Chondrocyte (in vitro differentiated cells): ENCODE data around the gene DNAH1. TPM values are rescaled to one million over a fixed set of nuclear protein-coding genes. Genes with fewer than 3 reads are reported as not detected.

Source experiments
- DNase-seq: peaks from one replicate; pipeline ENCODE4 v3.0.0; 2021; ENCODE audit warnings: mixed read lengths, low spot score
- H3K27ac Mint-ChIP-seq: one replicate; pipeline ENCODE4 v1.8.0; 2021; ENCODE audit warnings: mild to moderate bottlenecking, moderate library complexity, mixed read lengths; ENCODE audit not compliant: unreplicated experiment
- H3K27me3 Mint-ChIP-seq: 2 replicates; pipeline ENCODE4 v1.8.0; 2021; ENCODE audit warnings: low read depth, mixed read lengths
- H3K36me3 Mint-ChIP-seq: 2 replicates; pipeline ENCODE4 v1.8.0; 2021; ENCODE audit warnings: low read depth, mixed read lengths
- H3K4me1 Mint-ChIP-seq: 2 replicates; pipeline ENCODE4 v1.8.0; 2021; ENCODE audit warnings: low read depth, mild to moderate bottlenecking, mixed read lengths
- H3K4me3 Mint-ChIP-seq: one replicate; pipeline ENCODE4 v1.8.0; 2021; ENCODE audit warnings: mild to moderate bottlenecking, moderate library complexity, mixed read lengths; ENCODE audit not compliant: unreplicated experiment
- H3K9me3 Mint-ChIP-seq: 2 replicates; pipeline ENCODE4 v1.8.0; 2021; ENCODE audit warnings: low read depth, mixed read lengths
- total RNA-seq: library from RNA; stranded (reverse); gene quantifications from 3 replicates; pipeline ENCODE4 v1.2.1, GENCODE V29; 2021
- TF ChIP-seq, protein P1 (sequence below): fragments of 200-600 bp; sonication (generic); IDR thresholded peaks from 2 replicates; pipeline ENCODE4 v1.5.0; 2021; ENCODE audit warnings: antibody characterized with exemption, mild to moderate bottlenecking, moderate library complexity

Gene DNAH1
- total RNA-seq, 1 donor from 2014 or later = 5.0 TPM

DNA sequence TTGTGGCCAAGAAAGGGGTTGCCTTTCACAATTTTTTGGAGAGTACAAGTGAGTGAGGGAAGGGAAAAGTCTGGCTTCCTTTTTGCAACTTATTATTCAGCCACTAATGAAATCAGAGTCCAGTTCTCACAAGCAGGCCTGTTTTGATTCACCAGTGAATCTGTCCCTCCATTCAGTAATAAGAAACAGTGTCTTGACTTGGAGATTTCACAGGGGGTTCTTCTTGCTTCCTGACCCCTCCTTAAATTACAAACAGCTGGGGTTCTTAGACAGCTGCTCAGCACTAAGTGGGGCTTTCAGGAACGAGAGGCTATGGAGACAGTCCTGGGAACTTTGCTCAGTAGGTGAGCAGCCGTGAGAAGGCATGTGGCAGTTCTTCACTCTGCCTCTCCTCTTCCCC lies 104.3 kb downstream of the DNAH1 start:
- peaks cover 5% of the 10 kb centered on the region for H3K36me3 Mint-ChIP-seq
- no peaks in the 10 kb centered on the region for H3K9me3 Mint-ChIP-seq
- H3K27ac Mint-ChIP-seq = no peak overlapping the region
- TF ChIP-seq, protein P1, sequence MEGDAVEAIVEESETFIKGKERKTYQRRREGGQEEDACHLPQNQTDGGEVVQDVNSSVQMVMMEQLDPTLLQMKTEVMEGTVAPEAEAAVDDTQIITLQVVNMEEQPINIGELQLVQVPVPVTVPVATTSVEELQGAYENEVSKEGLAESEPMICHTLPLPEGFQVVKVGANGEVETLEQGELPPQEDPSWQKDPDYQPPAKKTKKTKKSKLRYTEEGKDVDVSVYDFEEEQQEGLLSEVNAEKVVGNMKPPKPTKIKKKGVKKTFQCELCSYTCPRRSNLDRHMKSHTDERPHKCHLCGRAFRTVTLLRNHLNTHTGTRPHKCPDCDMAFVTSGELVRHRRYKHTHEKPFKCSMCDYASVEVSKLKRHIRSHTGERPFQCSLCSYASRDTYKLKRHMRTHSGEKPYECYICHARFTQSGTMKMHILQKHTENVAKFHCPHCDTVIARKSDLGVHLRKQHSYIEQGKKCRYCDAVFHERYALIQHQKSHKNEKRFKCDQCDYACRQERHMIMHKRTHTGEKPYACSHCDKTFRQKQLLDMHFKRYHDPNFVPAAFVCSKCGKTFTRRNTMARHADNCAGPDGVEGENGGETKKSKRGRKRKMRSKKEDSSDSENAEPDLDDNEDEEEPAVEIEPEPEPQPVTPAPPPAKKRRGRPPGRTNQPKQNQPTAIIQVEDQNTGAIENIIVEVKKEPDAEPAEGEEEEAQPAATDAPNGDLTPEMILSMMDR = no peak
- no peaks in the 10 kb centered on the region for H3K27me3 Mint-ChIP-seq
- no peak overlapping the region for H3K4me3 Mint-ChIP-seq
- H3K4me1 Mint-ChIP-seq = no peaks in the 10 kb centered on the region
- DNase-seq = peak; percentile 11

DNA sequence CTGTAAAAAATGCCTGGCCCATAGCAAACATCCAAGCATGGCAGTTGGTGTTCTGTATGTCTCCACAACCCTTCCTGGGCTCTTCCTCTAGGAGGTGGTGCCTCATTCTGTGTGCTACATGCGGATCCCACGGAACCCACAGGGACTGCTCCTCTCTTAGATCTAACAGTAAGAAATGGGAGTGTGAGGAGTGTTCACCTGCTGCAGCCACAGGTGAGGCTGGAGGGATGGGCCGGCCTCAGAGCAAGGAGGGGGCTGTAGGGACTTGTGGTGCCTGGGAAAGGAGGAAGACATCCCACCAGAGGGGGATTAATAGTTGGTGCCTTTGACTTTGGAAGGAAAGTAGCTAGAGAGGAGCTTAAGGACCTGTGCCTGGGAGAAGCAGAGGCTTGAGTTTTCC lies 106.5 kb downstream of the DNAH1 start:
- Mint-ChIP-seq H3K4me3 (no peak overlapping the region), H3K9me3 (no peaks in the 10 kb centered on the region), H3K36me3 (peaks cover 3% of the 10 kb centered on the region), H3K4me1 (no peaks in the 10 kb centered on the region), H3K27me3 (no peaks in the 10 kb centered on the region), H3K27ac (no peak overlapping the region)
- peak; percentile 63 for DNase-seq
- TF ChIP-seq, protein P1 = no peak

DNA sequence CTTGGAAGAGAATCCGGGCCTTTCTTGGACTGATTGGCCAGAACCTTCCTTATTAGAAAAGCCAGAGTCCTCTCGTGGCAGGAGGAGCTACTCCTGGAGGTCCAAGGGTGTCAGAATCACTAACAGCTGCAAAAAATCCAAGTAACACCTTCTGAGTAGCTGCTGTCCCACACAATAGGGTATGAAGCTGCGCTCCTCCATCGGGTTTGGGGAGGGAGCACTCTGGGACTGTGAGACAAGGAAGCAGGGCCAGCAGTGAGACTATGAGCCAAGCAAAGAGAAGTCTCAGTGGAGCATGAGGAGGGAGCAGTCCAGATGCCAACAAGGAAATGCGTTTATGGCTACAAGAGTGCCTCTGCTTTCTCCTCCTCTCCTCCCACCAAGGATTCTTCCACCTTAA lies 107.1 kb downstream of the DNAH1 start:
- Mint-ChIP-seq H3K27me3 (no peaks in the 10 kb centered on the region), H3K4me3 (no peak overlapping the region), H3K4me1 (no peaks in the 10 kb centered on the region), H3K27ac (no peak overlapping the region), H3K36me3 (peaks cover 3% of the 10 kb centered on the region), H3K9me3 (no peaks in the 10 kb centered on the region)
- TF ChIP-seq, protein P1 = no peak
- DNase-seq = peak; percentile 15

DNA sequence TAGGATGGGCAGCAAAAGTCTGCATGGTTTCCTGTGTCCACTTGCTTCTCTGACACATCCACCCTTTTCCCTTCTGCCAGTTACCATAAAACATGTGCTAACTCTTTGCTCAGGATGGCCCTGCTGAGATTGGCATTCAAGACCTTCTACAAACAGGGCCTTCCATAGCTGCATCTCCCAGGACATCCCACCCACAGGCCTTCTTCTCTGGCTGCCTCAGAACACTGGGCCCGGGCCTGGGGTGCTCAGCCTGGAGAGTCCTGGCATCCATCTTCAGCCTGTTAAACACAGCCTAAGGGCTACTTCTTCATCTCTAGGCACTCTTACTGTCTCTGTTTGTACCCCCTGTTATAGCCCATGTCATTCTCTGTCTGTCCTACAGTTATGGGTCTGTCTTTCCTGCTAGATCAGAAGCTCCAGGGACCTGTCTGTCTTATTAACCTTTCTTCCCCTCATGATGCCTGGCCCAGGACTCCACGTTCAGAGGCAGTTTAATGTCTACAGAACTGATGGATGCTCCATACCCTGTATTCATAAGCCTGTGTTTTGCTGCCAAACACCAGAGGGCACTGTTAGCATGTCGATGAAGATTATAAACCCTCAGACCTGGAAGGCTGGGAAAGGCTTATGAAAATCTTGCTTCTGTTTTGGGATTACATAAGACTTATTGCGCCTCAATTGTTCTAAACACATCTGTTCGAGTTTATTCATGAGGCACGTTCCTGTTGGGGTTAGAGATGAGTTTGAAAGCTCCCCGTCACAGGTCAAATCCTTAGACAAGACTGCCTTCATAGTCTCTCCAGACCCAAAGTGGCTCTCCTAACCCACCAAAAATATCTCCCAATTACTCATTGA lies 112.3 kb downstream of the DNAH1 start:
- no peak for DNase-seq
- no peak overlapping the region for H3K27ac Mint-ChIP-seq
- no peak overlapping the region for H3K4me3 Mint-ChIP-seq
- H3K9me3 Mint-ChIP-seq = no peaks in the 10 kb centered on the region
- TF ChIP-seq, protein P1 = peak; percentile 89
- no peaks in the 10 kb centered on the region for H3K4me1 Mint-ChIP-seq
- no peaks in the 10 kb centered on the region for H3K36me3 Mint-ChIP-seq
- no peaks in the 10 kb centered on the region for H3K27me3 Mint-ChIP-seq

DNA sequence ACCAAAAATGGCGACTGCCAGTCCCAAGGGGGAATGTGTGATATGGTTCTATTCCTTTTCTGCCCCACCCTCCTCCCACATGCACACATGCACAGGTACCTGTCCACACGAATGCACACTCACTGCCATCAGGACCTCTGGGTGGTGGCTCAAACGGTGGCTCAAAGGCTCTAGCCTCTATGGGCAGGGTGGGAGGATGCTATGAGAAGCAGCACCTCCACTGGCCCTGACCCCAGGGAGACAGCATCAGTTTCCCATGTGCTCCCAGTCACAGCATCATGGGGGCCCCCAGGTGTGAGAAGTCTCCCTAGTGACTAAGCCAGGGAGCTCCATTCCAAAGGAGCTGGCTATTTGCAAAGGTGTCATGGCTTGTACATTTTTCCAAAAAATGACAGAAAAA lies 112.9 kb downstream of the DNAH1 start:
- Mint-ChIP-seq H3K9me3 (no peaks in the 10 kb centered on the region), H3K4me1 (no peaks in the 10 kb centered on the region), H3K4me3 (no peak overlapping the region), H3K27me3 (no peaks in the 10 kb centered on the region), H3K27ac (no peak overlapping the region), H3K36me3 (no peaks in the 10 kb centered on the region)
- TF ChIP-seq, protein P1 = no peak
- peak; percentile 18 for DNase-seq
